GM12875 (cell line): ENCODE data around the gene MOV10L1.

Experiments
- H3K4me3 ChIP-seq: one replicate; pipeline ENCODE4 v1.5.1; 2011; ENCODE audit warnings: low read depth, low read length, control low read depth
- TF ChIP-seq, protein P1 (sequence below): IDR thresholded peaks from 2 replicates; pipeline ENCODE4 v1.5.1; 2011; ENCODE audit warnings: low read depth, mild to moderate bottlenecking, control low read depth, inconsistent platforms, low read length, moderate library complexity, borderline replicate concordance; ENCODE audit not compliant: insufficient read depth

MOV10L1 gene

DNA sequence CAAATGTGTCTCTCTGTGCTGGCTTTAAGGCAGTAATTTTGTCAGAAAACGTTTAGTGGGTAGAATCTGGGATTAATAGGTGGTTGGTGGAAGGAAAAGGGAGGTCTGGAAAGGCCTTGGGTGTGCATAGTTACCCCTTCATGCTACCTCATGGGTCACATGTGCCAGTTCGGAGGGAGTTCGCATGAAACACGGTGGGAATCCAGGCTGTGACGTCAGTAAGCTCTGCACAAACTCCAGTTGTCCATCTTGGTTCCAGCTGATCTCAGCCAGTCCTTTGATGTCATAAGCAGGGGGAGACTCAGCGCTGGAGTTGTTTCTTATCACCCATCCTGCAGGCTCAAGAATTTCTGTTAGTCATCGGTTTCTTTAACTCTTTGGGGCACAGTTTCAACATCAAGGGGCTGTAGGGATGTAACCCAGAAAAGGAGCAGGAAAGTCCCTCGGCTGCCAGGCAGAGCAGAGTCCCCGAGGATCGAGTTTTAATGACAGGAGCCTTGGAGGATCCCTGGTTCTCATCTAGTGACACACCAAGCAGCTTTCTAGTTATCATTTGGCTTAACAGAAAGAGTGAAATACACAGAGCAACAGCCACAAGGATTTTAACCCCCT lies 28.9 kb downstream of the MOV10L1 start:
- TF ChIP-seq, protein P1, sequence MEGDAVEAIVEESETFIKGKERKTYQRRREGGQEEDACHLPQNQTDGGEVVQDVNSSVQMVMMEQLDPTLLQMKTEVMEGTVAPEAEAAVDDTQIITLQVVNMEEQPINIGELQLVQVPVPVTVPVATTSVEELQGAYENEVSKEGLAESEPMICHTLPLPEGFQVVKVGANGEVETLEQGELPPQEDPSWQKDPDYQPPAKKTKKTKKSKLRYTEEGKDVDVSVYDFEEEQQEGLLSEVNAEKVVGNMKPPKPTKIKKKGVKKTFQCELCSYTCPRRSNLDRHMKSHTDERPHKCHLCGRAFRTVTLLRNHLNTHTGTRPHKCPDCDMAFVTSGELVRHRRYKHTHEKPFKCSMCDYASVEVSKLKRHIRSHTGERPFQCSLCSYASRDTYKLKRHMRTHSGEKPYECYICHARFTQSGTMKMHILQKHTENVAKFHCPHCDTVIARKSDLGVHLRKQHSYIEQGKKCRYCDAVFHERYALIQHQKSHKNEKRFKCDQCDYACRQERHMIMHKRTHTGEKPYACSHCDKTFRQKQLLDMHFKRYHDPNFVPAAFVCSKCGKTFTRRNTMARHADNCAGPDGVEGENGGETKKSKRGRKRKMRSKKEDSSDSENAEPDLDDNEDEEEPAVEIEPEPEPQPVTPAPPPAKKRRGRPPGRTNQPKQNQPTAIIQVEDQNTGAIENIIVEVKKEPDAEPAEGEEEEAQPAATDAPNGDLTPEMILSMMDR: no peak
- no peak overlapping the region for H3K4me3 ChIP-seq

DNA sequence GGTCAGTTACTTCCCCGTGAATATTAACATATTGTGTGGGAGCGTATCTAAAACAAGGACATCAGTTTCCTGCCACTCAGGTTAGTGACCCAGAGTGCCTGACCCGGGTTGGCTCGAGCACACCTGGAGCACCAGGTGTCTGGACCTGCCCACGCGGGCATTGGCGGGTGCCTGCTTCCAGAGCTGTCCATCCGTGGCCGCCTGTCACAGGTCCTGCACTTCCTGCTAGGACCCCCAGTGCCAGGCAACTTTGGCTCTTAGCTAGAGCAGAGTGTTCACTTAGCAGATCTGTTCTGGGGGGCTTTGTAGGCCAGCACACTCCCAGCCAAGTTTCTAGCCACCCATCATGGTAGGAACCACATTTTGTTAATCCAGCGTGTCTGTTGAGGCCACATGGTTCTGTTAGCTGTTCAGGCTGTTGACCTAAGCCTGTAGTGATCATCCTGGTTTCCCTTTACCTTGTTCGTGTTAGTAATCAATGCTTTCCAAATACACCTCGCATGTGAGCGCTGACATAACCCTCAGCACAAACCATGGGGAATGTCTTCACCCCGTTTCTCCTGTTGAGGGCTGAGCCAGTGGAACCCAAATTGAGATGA lies 29.5 kb downstream of the MOV10L1 start:
- TF ChIP-seq, protein P1: no peak
- H3K4me3 ChIP-seq: no peak overlapping the region

DNA sequence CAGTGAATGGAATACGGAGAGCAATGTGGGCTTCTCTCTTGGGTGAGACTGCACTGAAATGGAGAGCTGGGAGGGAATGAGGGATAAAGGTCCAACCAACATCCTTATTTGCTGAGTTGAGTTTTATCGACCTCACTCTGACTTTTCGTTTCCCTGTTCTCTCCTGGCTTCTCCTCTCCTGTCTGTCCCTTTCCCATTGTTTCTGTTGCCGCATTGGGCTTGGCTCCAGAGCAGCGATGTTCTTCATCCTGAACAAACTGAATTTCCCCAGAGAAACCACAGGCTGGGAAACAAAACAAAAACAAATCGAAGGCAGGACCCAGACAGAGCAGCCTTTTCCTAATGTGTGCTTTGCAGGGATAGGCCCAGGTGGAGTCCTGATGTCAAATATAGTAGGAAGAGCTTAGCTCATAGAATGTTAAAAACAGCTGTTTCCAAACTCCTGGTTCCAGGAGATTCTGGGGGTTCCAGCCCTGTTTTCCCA lies 30.0 kb downstream of the MOV10L1 start:
- TF ChIP-seq, protein P1: no peak
- H3K4me3 ChIP-seq: no peak overlapping the region

DNA sequence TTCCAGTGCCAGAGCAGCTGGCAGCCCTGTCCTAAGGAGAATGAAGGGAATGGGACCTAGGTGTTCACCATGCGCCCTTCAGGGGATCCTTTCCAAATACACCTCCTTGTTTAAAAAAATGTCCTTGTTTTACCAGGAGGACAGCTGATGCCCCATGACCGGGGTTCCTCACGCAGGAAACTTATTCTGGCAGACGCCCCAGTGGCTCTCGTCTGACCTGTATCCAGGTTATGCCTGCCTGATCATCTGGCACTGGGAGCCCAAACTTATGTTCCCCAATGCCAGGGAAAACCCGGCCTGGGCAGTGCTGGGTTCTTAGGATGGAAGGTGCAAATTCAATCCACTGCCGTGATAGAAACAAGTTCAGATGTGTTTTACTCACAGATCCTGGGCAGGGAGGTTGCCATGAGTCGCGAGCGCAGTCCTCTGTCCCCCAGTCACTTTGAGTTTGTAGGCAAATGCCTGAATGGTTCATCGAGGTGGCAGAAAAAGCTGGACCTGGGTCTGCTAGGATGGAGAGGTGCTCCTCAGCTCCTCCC lies 31.5 kb downstream of the MOV10L1 start:
- no peak overlapping the region for H3K4me3 ChIP-seq
- TF ChIP-seq, protein P1: no peak

DNA sequence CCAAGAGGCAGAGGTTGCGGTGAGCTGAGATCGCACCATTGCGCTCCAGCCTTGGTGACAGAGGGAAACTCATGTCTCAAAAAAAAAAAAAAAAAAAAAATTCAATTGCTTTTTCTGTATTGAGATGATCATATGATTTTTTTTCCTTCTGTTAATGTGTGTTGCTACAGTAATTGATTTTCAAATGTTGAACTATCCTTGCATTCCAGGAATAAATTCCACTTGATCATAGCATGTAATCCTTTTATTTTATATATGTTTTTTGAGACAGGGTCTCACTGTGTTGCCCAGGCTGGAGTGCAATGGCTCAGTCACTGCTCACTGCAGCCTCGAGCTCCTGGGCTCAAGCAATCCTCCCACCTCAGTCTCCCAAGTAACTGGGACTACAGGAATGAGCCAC lies 33.3 kb downstream of the MOV10L1 start:
- no peak overlapping the region for H3K4me3 ChIP-seq
- TF ChIP-seq, protein P1: no peak

DNA sequence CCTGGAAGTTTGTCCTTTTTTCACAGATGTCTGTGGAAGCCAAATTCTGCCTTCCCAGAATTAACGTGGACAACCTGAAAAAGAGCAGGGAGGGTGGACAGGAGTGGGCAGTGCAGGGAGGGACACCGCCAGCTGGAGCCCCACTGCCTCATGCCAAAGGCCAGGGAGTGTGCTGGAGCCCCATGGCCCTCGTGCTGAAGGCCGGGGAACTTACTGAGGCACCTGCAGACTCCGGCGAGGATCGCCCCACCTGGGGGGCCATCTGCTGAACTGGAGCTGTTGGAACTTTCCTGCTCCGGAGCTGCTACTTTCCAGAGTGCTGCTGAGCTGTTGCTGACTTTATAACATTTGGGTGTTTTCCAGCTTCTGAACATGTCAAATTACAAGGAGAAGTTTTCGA lies 35.2 kb downstream of the MOV10L1 start:
- TF ChIP-seq, protein P1: no peak
- no peak overlapping the region for H3K4me3 ChIP-seq
